ENCODE measurements around the gene PPP1R36. TPM values are rescaled to one million over a fixed set of nuclear protein-coding genes. Genes with fewer than 3 reads are reported as not detected.

The PPP1R36 gene
- total and polyA plus RNA-seq, 4 experiments from 2014 or later, result 0.49 TPM; not detected in 3

DNA sequence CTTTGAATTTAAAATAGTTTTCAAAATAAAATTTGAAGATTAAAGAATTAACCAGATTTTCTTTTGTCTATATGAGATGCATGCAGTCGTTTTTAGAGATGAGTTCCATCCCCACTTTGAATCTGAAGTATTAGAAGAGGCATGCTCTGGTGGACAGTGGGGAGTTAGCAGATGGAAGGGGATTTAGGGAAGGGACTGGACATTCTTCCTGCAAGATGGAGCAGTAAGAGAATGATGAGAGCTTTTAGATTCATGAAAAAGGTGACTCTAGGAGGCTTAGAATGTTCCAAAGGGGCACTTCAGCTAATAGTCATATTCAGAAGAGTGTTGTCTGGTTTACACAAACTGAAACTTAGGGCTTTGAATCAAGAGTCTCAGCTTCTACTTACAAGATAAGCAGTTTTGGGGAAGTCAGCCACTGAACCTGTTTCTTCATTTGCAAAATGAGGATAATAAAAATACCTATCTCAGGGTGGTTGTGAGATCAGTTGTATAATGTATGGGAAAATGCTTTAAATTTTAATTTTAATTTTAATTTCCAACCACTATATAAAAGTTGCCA is 41.5 kb upstream of the PPP1R36 start:
- H3K9me3 ChIP-seq (ENCODE audit: control insufficient read depth in 1 of 2, low read length in 2 of 2), result no peaks in the 10 kb centered on the region
- peaks cover 0 to 2% of the 10 kb centered on the region in 2 donors for H3K27me3 Mint-ChIP-seq
- no peak for DNase-seq
- peak overlapping the region; percentile 100 for H3K27ac ChIP-seq (ENCODE audit: low read depth, low read length)
- POLR2A ChIA-PET (ENCODE audit: partially characterized antibody), result interaction anchor here (0.6 to 12.6 kb wide), 3 partner anchors 20 to 78 kb away, joined by 3 to 318 read pairs (median 3); no protein-coding TSS in a partner anchor
- CTCF ChIA-PET (ENCODE audit: partially characterized antibody), result interaction anchor here (1.0 to 6.0 kb wide), 6 partner anchors 11 to 120 kb away, joined by 3 to 109 read pairs (median 18); no protein-coding TSS in a partner anchor
- intact Hi-C loops (cut with micrococcal nuclease), result no loop called here
- peak overlapping the region; percentile 81 to 100 (median 94) for H3K27ac Mint-ChIP-seq
- peaks cover 0 to 3% (median 0%) of the 10 kb centered on the region in 8 donors for H3K9me3 Mint-ChIP-seq
- H3K4me3 ChIP-seq (ENCODE audit: low read length in 2 of 2), result peak overlapping the region in 1 of 2 donors; percentile 13
- H3K4me3 Mint-ChIP-seq, result peak overlapping the region; percentile 86 to 100 (median 92)
- H3K27me3 ChIP-seq (ENCODE audit: insufficient read depth, low read length), result no peaks in the 10 kb centered on the region
- peaks cover 53 to 84% (median 65%) of the 10 kb centered on the region in 4 donors for H3K4me1 Mint-ChIP-seq
- peaks cover 0 to 27% of the 10 kb centered on the region in 2 donors for H3K36me3 Mint-ChIP-seq
- H3K4me1 ChIP-seq (ENCODE audit: insufficient read depth, low read length), result peaks cover 69% of the 10 kb centered on the region
- peaks cover 6% of the 10 kb centered on the region for H3K36me3 ChIP-seq (ENCODE audit: insufficient read depth, low read length)

DNA sequence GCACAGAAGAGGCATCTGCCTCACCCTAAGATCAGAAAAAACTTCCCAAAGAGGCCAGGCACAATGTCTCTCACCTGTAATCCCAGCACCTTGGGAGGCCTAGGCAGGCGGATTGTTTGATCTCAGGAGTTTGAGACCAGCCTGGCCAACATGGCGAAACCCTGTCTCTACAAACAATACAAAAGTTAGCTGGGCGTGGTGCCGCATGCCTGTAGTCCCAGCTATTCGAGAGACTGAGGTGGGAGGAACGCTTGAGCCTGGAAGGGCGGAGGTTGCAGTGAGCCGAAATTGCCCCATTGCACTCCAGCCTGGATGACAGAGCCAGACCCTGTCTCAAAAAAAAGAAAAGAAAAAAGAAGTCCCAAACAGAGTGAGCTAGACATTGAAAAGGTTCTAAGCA is 40.7 kb upstream of the PPP1R36 start:
- Mint-ChIP-seq H3K4me1 (peaks cover 57 to 87% (median 71%) of the 10 kb centered on the region in 4 donors), H3K9me3 (no peaks in the 10 kb centered on the region), H3K36me3 (peaks cover 0 to 26% of the 10 kb centered on the region in 2 donors), H3K27ac (peak overlapping the region; percentile 54 to 88 (median 82)), H3K27me3 (no peaks in the 10 kb centered on the region), H3K4me3 (peak overlapping the region; percentile 33 to 93 (median 70))
- intact Hi-C loops (cut with micrococcal nuclease), result no loop called here
- Histone ChIP-seq H3K27ac (ENCODE audit: low read depth, low read length) (peak overlapping the region; percentile 47), H3K36me3 (ENCODE audit: insufficient read depth, low read length) (peaks cover 6% of the 10 kb centered on the region), H3K4me1 (ENCODE audit: insufficient read depth, low read length) (peaks cover 74% of the 10 kb centered on the region), H3K27me3 (ENCODE audit: insufficient read depth, low read length) (no peaks in the 10 kb centered on the region), H3K9me3 (ENCODE audit: control insufficient read depth in 1 of 2, low read length in 2 of 2) (no peaks in the 10 kb centered on the region), H3K4me3 (ENCODE audit: low read length in 2 of 2) (peak overlapping the region in 1 of 2 donors; percentile 13)
- ChIA-PET CTCF (ENCODE audit: partially characterized antibody) (interaction anchor here (0.8 to 6.0 kb wide), 13 partner anchors 7 to 205 kb away, joined by 3 to 109 read pairs (median 14); no protein-coding TSS in a partner anchor), POLR2A (ENCODE audit: partially characterized antibody) (interaction anchor here (1.0 to 12.6 kb wide), 6 partner anchors 7 to 867 kb away, joined by 3 to 318 read pairs (median 6); partner anchors contain the start of gene WDR89)
- no peak for DNase-seq

DNA sequence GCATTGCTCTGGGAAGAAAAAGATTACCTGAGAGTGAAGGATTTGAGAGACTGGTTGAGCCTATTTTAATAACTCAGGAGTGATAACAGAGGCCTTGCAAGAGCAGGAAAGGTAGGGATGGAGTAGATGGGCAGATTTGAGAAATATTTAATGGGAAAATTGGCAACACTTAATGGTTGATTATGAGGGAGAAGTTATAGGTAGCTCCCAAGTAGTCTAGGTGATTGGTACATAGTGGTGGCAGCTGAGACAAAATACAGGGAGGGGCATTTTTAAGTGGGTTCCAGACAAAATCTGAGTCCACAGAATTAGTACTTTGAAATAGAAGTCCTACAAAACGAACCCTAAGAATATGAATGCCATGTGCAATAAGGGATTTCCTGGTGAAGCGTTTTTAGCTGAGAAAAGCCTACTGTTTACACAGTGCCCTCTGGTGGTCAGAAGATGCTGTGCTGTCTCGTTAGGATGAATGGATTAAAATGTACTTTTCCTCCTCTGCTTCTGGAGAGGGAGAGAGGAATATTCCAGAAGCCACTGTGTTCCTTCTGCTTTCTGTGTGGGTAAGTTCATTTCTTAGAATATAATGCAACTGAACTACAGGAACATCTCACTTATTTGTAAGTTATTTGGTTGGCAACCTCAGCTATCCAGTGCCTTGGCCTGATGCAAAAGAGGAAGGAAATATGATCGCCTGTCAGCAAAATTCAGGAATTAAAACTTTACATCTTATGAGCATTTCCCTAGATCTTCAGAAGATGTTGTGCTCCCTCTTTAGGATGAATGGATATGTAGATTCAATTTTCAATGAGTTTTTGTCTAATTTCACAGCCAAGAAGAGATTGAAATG is 38.7 kb upstream of the PPP1R36 start:
- H3K27ac Mint-ChIP-seq, result peak overlapping the region; percentile 54 to 94 (median 88)
- Histone ChIP-seq H3K4me1 (ENCODE audit: insufficient read depth, low read length) (peaks cover 92% of the 10 kb centered on the region), H3K27me3 (ENCODE audit: insufficient read depth, low read length) (no peaks in the 10 kb centered on the region), H3K4me3 (ENCODE audit: low read length in 2 of 2) (no peak overlapping the region), H3K9me3 (ENCODE audit: control insufficient read depth in 1 of 2, low read length in 2 of 2) (no peaks in the 10 kb centered on the region), H3K36me3 (ENCODE audit: insufficient read depth, low read length) (peaks cover 6% of the 10 kb centered on the region), H3K27ac (ENCODE audit: low read depth, low read length) (peak overlapping the region; percentile 59)
- POLR2A ChIA-PET (ENCODE audit: partially characterized antibody), result interaction anchor here (0.8 to 12.6 kb wide), 9 partner anchors 9 to 173 kb away, joined by 3 to 318 read pairs (median 3); partner anchors contain the start of gene MTHFD1
- peak overlapping the region in 7 of 8 donors; percentile 12 to 93 (median 65) for H3K4me3 Mint-ChIP-seq
- peaks cover 0 to 17% of the 10 kb centered on the region in 2 donors for H3K36me3 Mint-ChIP-seq
- no peaks in the 10 kb centered on the region for H3K9me3 Mint-ChIP-seq
- no peaks in the 10 kb centered on the region for H3K27me3 Mint-ChIP-seq
- peak; percentile 65 to 72 (median 69) for DNase-seq
- peaks cover 62 to 93% (median 81%) of the 10 kb centered on the region in 4 donors for H3K4me1 Mint-ChIP-seq
- intact Hi-C loops (cut with micrococcal nuclease), result loop anchor here (1.0 to 2.0 kb wide), 6 partner anchors 8 to 167 kb away; partner anchors contain the start of gene ZBTB25
- CTCF ChIA-PET (ENCODE audit: partially characterized antibody), result interaction anchor here (0.6 to 6.0 kb wide), 20 partner anchors 9 to 381 kb away, joined by 3 to 109 read pairs (median 10); partner anchors contain the start of genes HSPA2 and MTHFD1

DNA sequence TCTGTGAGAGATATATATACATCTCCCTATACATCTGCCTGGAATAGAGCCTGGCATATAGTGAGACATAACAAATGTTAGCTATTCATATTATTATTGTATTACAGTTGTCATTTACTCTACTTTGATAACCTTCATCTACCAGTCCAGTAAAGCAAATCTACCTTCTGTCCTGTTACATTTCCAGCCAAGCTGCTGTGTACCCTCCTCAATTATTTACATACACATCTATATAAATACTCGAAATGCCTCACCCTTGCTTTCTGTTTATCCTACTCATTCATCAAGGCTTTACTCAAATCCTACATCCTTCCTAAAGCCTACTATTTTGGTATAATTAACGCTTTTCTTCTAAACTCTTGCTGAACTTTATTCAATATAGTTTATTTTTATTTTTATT is 36.5 kb upstream of the PPP1R36 start:
- no peaks in the 10 kb centered on the region for H3K9me3 Mint-ChIP-seq
- no peaks in the 10 kb centered on the region for H3K27me3 Mint-ChIP-seq
- H3K27ac ChIP-seq (ENCODE audit: low read depth, low read length), result no peak overlapping the region
- H3K9me3 ChIP-seq (ENCODE audit: control insufficient read depth in 1 of 2, low read length in 2 of 2), result no peaks in the 10 kb centered on the region
- peaks cover 67 to 93% (median 80%) of the 10 kb centered on the region in 4 donors for H3K4me1 Mint-ChIP-seq
- peaks cover 0 to 14% of the 10 kb centered on the region in 2 donors for H3K36me3 Mint-ChIP-seq
- no peak overlapping the region for H3K4me3 Mint-ChIP-seq
- peak overlapping the region in 1 of 7 donors; percentile 49 for H3K27ac Mint-ChIP-seq
- DNase-seq, result no peak
- H3K4me1 ChIP-seq (ENCODE audit: insufficient read depth, low read length), result peaks cover 90% of the 10 kb centered on the region
- ChIA-PET POLR2A (ENCODE audit: partially characterized antibody) (interaction anchor here (0.6 to 4.0 kb wide), 2 partner anchors 9 to 12 kb away, joined by 3 to 44 read pairs; partner anchors contain the start of gene ZBTB1), CTCF (ENCODE audit: partially characterized antibody) (interaction anchor here (0.6 to 5.6 kb wide), 5 partner anchors 17 to 169 kb away, joined by 3 to 109 read pairs (median 3); partner anchors contain the start of gene HSPA2)
- no peaks in the 10 kb centered on the region for H3K27me3 ChIP-seq (ENCODE audit: insufficient read depth, low read length)
- no peak overlapping the region for H3K4me3 ChIP-seq (ENCODE audit: low read length in 2 of 2)
- intact Hi-C loops (cut with micrococcal nuclease), result no loop called here
- H3K36me3 ChIP-seq (ENCODE audit: insufficient read depth, low read length), result peaks cover 6% of the 10 kb centered on the region

DNA sequence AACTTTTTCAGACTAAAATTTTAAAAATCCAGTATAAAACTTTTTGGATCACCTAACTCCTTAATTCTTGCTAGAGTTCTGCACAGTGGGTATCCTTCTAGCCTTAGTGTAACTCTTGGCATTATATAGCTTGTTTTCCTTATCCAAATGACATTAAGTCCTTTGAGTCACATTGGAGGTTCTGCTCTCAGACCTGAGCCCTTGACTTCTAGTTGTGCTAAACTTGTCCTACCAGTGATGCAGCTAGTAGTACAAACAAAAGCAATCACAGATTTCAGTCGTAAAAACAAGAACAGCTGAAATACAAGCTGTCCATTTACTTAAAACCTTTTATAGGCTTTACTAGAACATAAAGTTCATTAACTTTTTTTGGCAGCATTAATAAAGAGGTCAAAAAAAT is 34.7 kb upstream of the PPP1R36 start:
- Mint-ChIP-seq H3K27me3 (no peaks in the 10 kb centered on the region), H3K4me3 (peak overlapping the region in 1 of 8 donors; percentile 8), H3K36me3 (peaks cover 0 to 16% of the 10 kb centered on the region in 2 donors), H3K9me3 (no peaks in the 10 kb centered on the region), H3K27ac (no peak overlapping the region), H3K4me1 (peaks cover 57 to 85% (median 69%) of the 10 kb centered on the region in 4 donors)
- POLR2A ChIA-PET (ENCODE audit: partially characterized antibody), result interaction anchor here (0.6 to 1.9 kb wide), 5 partner anchors 10 to 26 kb away, joined by 3 to 13 read pairs (median 3); partner anchors contain the start of genes HSPA2 and ZBTB1
- CTCF ChIA-PET (ENCODE audit: partially characterized antibody), result interaction anchor here (1.0 to 3.3 kb wide), 7 partner anchors 12 to 85 kb away, joined by 3 to 16 read pairs (median 6); partner anchors contain the start of gene ZBTB25
- intact Hi-C loops (cut with micrococcal nuclease), result no loop called here
- DNase-seq, result no peak
- Histone ChIP-seq H3K9me3 (ENCODE audit: control insufficient read depth in 1 of 2, low read length in 2 of 2) (no peaks in the 10 kb centered on the region), H3K27me3 (ENCODE audit: insufficient read depth, low read length) (no peaks in the 10 kb centered on the region), H3K27ac (ENCODE audit: low read depth, low read length) (no peak overlapping the region), H3K36me3 (ENCODE audit: insufficient read depth, low read length) (peaks cover 6% of the 10 kb centered on the region), H3K4me1 (ENCODE audit: insufficient read depth, low read length) (peaks cover 77% of the 10 kb centered on the region), H3K4me3 (ENCODE audit: low read length in 2 of 2) (peak overlapping the region in 1 of 2 donors; percentile 14)

DNA sequence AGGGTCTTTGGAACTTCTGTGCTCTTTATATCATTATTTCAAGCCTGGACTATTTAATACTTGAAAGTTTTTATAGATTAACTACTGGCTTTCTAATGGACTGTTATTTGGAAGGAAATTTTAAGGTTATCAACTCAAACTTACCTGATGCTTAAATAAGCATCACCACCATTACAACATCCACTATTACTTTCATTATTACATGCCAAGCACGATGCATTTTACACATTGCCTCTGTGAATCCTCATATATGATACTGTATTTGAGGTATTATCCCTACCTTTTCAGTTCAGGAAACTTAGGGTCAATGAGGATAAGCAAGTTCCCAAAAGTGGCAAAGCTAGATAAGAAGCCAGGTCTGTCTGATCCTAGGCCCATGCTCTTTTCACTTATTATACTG is 32.8 kb upstream of the PPP1R36 start:
- peaks cover 6% of the 10 kb centered on the region for H3K36me3 ChIP-seq (ENCODE audit: insufficient read depth, low read length)
- no peaks in the 10 kb centered on the region for H3K9me3 Mint-ChIP-seq
- H3K27ac Mint-ChIP-seq, result peak overlapping the region in 3 of 7 donors; percentile 3 to 63 (median 51)
- H3K4me3 Mint-ChIP-seq, result peak overlapping the region in 6 of 8 donors; percentile 6 to 78 (median 32)
- H3K4me1 ChIP-seq (ENCODE audit: insufficient read depth, low read length), result peaks cover 72% of the 10 kb centered on the region
- peaks cover 0 to 8% of the 10 kb centered on the region in 2 donors for H3K36me3 Mint-ChIP-seq
- ChIA-PET CTCF (ENCODE audit: partially characterized antibody) (interaction anchor here (0.6 to 3.3 kb wide), 2 partner anchors 87 to 173 kb away, joined by 4 to 16 read pairs; no protein-coding TSS in a partner anchor), POLR2A (ENCODE audit: partially characterized antibody) (interaction anchor here (1.9 kb wide), 1 partner anchor 16 kb away, joined by 5 read pairs; no protein-coding TSS in a partner anchor)
- no peak overlapping the region for H3K27ac ChIP-seq (ENCODE audit: low read depth, low read length)
- H3K9me3 ChIP-seq (ENCODE audit: control insufficient read depth in 1 of 2, low read length in 2 of 2), result no peaks in the 10 kb centered on the region
- no peaks in the 10 kb centered on the region for H3K27me3 Mint-ChIP-seq
- H3K4me1 Mint-ChIP-seq, result peaks cover 45 to 66% (median 54%) of the 10 kb centered on the region in 4 donors
- intact Hi-C loops (cut with micrococcal nuclease), result no loop called here
- DNase-seq, result no peak
- H3K27me3 ChIP-seq (ENCODE audit: insufficient read depth, low read length), result no peaks in the 10 kb centered on the region
- H3K4me3 ChIP-seq (ENCODE audit: low read length in 2 of 2), result no peak overlapping the region

All from CD4-positive, alpha-beta memory T cell (primary cell).